ENCODE data around the gene EHBP1L1.

The EHBP1L1 gene

GRCh38 chr11:65639623-65640482, 64.0 kb downstream of the EHBP1L1 start:
- DNase-seq = no peak

GRCh38 chr11:65640483-65641296, 64.8 kb downstream of the EHBP1L1 start:
- DNase-seq = no peak

- no peak for DNase-seq
Measured at GRCh38 chr11:65641297-65642013, 65.6 kb downstream of the EHBP1L1 start.

Data from right hindlimb (tissue), 1 donor.